ENCODE measurements around the gene NPTN. TPM values are rescaled to one million over a fixed set of nuclear protein-coding genes. Genes with fewer than 3 reads are reported as not detected.
"Not testable (repeated sequence)": the region's sequence is repeated elsewhere in the genome, so short reads cannot be mapped to it uniquely, and the experiment has no call there.

NPTN gene
- total RNA-seq, 1 donor from 2014 or later: 43.3 TPM

DNA sequence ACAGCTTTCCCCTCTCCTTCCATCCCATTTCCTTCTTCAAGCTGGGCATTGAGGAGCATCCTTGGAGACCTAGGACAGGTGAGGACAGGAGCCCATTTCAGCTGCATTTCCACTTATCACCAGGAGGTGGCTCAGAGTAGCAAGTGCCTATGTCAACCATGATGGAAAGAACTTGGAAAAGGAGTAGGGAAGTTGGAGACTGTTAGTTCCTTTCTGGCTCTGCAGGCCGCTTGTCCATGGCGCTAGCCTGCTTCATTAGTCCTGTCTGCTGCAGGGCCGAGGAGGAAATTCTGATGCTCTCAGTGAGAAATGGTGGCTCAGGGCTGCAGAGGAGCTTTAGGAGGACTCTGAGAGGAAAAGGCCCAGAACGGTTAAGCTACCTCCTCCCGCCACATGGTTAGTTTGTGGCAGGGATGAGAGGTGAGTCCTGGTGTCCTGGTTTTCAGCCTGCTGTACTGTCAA, 44.0 kb upstream of the NPTN start:
- Histone ChIP-seq H3K4me1 (ENCODE audit: control insufficient read depth in 3 of 3, insufficient read depth in 3 of 3, low read length in 3 of 3) (peaks cover 0 to 5% (median 4%) of the 10 kb centered on the region in 3 donors), H3K36me3 (ENCODE audit: control insufficient read depth in 3 of 3, insufficient read depth in 3 of 3, low read length in 3 of 3) (no peaks in the 10 kb centered on the region), H3K9me3 (ENCODE audit: control insufficient read depth in 3 of 3, low read length in 3 of 3) (no peaks in the 10 kb centered on the region), H3K4me3 (ENCODE audit: low read length in 3 of 3) (no peak overlapping the region), H3K27ac (ENCODE audit: low read depth, low read length) (no peak overlapping the region), H3K27me3 (ENCODE audit: control insufficient read depth in 3 of 3, insufficient read depth in 3 of 3, low read length in 3 of 3) (peaks cover 0 to 1% (median under 1%) of the 10 kb centered on the region in 3 donors), H3K9ac (ENCODE audit: low read depth in 1 of 3, low read length in 3 of 3) (no peak overlapping the region)

GRCh38 chr15:73674587-73674986, 41.4 kb upstream of the NPTN start:
- Histone ChIP-seq H3K9me3 (ENCODE audit: control insufficient read depth in 3 of 3, low read length in 3 of 3) (no peaks in the 10 kb centered on the region), H3K9ac (ENCODE audit: low read depth in 1 of 3, low read length in 3 of 3) (no peak overlapping the region), H3K27ac (ENCODE audit: low read depth, low read length) (no peak overlapping the region), H3K27me3 (ENCODE audit: control insufficient read depth in 3 of 3, insufficient read depth in 3 of 3, low read length in 3 of 3) (peaks cover 6 to 12% (median 9%) of the 10 kb centered on the region in 3 donors), H3K36me3 (ENCODE audit: control insufficient read depth in 3 of 3, insufficient read depth in 3 of 3, low read length in 3 of 3) (no peaks in the 10 kb centered on the region), H3K4me3 (ENCODE audit: low read length in 3 of 3) (no peak overlapping the region), H3K4me1 (ENCODE audit: control insufficient read depth in 3 of 3, insufficient read depth in 3 of 3, low read length in 3 of 3) (peaks cover 0 to 5% (median 4%) of the 10 kb centered on the region in 3 donors)

GRCh38 chr15:73660455-73660854, 27.3 kb upstream of the NPTN start:
- H3K36me3 ChIP-seq (ENCODE audit: control insufficient read depth in 3 of 3, insufficient read depth in 3 of 3, low read length in 3 of 3): no peaks in the 10 kb centered on the region
- H3K4me3 ChIP-seq (ENCODE audit: low read length in 3 of 3): no peak overlapping the region
- H3K27ac ChIP-seq (ENCODE audit: low read depth, low read length): no peak overlapping the region
- no peaks in the 10 kb centered on the region for H3K4me1 ChIP-seq (ENCODE audit: control insufficient read depth in 3 of 3, insufficient read depth in 3 of 3, low read length in 3 of 3)
- H3K9me3 ChIP-seq (ENCODE audit: control insufficient read depth in 3 of 3, low read length in 3 of 3): no peaks in the 10 kb centered on the region
- H3K9ac ChIP-seq (ENCODE audit: low read depth in 1 of 3, low read length in 3 of 3): no peak overlapping the region
- H3K27me3 ChIP-seq (ENCODE audit: control insufficient read depth in 3 of 3, insufficient read depth in 3 of 3, low read length in 3 of 3): no peaks in the 10 kb centered on the region

DNA sequence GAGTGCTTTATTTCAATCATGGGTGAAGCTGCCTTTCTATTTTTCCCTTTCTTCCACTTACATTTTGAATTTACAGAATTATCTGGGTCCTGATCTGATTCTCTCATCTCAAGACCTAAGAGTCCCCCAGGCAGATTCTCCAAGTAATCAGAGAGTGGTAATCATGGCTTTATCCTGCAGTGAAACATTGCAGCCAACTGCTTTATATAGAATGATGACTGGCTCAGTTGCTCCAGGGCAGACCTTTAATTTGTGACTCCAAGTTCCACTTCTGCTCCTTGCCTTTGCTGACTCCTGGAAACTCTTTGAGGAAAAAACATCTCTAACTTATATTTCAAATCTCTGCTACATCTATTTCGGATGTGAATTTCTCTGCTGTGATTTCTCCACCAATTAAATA, 25.5 kb upstream of the NPTN start:
- Histone ChIP-seq H3K4me1 (ENCODE audit: control insufficient read depth in 3 of 3, insufficient read depth in 3 of 3, low read length in 3 of 3) (no peaks in the 10 kb centered on the region), H3K4me3 (ENCODE audit: low read length in 3 of 3) (no peak overlapping the region), H3K9ac (ENCODE audit: low read depth in 1 of 3, low read length in 3 of 3) (no peak overlapping the region), H3K9me3 (ENCODE audit: control insufficient read depth in 3 of 3, low read length in 3 of 3) (no peaks in the 10 kb centered on the region), H3K36me3 (ENCODE audit: control insufficient read depth in 3 of 3, insufficient read depth in 3 of 3, low read length in 3 of 3) (no peaks in the 10 kb centered on the region), H3K27me3 (ENCODE audit: control insufficient read depth in 3 of 3, insufficient read depth in 3 of 3, low read length in 3 of 3) (no peaks in the 10 kb centered on the region), H3K27ac (ENCODE audit: low read depth, low read length) (no peak overlapping the region)

DNA sequence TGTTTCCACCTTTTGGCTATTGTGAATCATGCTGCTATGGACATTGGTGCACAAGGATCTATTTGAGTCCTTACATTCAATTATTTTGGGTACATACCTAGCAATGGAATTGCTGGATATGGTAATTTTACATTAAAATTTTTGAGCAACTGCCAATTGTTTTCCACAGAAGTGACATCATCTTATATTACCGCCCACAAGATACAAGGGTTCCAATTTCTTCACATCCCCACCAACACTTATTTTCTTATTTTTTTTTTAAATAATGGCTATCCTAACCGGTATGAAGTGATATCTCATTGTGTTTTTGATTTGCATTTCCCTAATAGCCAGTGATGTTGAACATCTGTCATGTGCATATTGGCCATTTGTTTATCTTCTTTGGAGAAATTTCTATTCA, 22.5 kb upstream of the NPTN start:
- no peaks in the 10 kb centered on the region for H3K4me1 ChIP-seq (ENCODE audit: control insufficient read depth in 3 of 3, insufficient read depth in 3 of 3, low read length in 3 of 3)
- no peak overlapping the region for H3K9ac ChIP-seq (ENCODE audit: low read depth in 1 of 3, low read length in 3 of 3)
- H3K4me3 ChIP-seq (ENCODE audit: low read length in 3 of 3): no peak overlapping the region
- no peaks in the 10 kb centered on the region for H3K27me3 ChIP-seq (ENCODE audit: control insufficient read depth in 3 of 3, insufficient read depth in 3 of 3, low read length in 3 of 3)
- no peak overlapping the region for H3K27ac ChIP-seq (ENCODE audit: low read depth, low read length)
- H3K36me3 ChIP-seq (ENCODE audit: control insufficient read depth in 3 of 3, insufficient read depth in 3 of 3, low read length in 3 of 3): no peaks in the 10 kb centered on the region
- no peaks in the 10 kb centered on the region for H3K9me3 ChIP-seq (ENCODE audit: control insufficient read depth in 3 of 3, low read length in 3 of 3)

GRCh38 chr15:73654659-73655058, 21.5 kb upstream of the NPTN start:
- no peaks in the 10 kb centered on the region for H3K36me3 ChIP-seq (ENCODE audit: control insufficient read depth in 3 of 3, insufficient read depth in 3 of 3, low read length in 3 of 3)
- no peaks in the 10 kb centered on the region for H3K9me3 ChIP-seq (ENCODE audit: control insufficient read depth in 3 of 3, low read length in 3 of 3)
- H3K4me3 ChIP-seq (ENCODE audit: low read length in 3 of 3): no peak overlapping the region
- no peaks in the 10 kb centered on the region for H3K27me3 ChIP-seq (ENCODE audit: control insufficient read depth in 3 of 3, insufficient read depth in 3 of 3, low read length in 3 of 3)
- no peaks in the 10 kb centered on the region for H3K4me1 ChIP-seq (ENCODE audit: control insufficient read depth in 3 of 3, insufficient read depth in 3 of 3, low read length in 3 of 3)
- H3K9ac ChIP-seq (ENCODE audit: low read depth in 1 of 3, low read length in 3 of 3): no peak overlapping the region
- no peak overlapping the region for H3K27ac ChIP-seq (ENCODE audit: low read depth, low read length)

- no peaks in the 10 kb centered on the region for H3K4me1 ChIP-seq (ENCODE audit: control insufficient read depth in 3 of 3, insufficient read depth in 3 of 3, low read length in 3 of 3)
- no peak overlapping the region for H3K27ac ChIP-seq (ENCODE audit: low read depth, low read length)
- no peaks in the 10 kb centered on the region for H3K27me3 ChIP-seq (ENCODE audit: control insufficient read depth in 3 of 3, insufficient read depth in 3 of 3, low read length in 3 of 3)
- H3K4me3 ChIP-seq (ENCODE audit: low read length in 3 of 3): no peak overlapping the region
- H3K9me3 ChIP-seq (ENCODE audit: control insufficient read depth in 3 of 3, low read length in 3 of 3): no peaks in the 10 kb centered on the region
- H3K36me3 ChIP-seq (ENCODE audit: control insufficient read depth in 3 of 3, insufficient read depth in 3 of 3, low read length in 3 of 3): no peaks in the 10 kb centered on the region
- H3K9ac ChIP-seq (ENCODE audit: low read depth in 1 of 3, low read length in 3 of 3): no peak overlapping the region
Observed at GRCh38 chr15:73650416-73651126, 17.4 kb upstream of the NPTN start.

DNA sequence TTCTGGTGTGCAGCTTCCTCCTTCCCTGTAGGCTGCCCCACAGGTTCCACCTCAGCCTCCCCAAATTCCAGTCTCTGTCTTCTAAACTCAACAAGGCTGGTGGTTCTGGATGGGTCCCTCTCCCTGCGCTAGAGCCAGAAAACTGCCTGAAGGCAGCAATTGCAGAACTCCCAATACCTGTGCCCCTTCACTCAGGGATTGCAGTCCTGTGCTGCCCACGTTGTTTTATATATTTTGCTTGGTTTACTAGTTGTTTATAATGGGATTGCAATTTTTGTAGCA, 14.8 kb upstream of the NPTN start:
- Histone ChIP-seq H3K36me3 (ENCODE audit: control insufficient read depth in 3 of 3, insufficient read depth in 3 of 3, low read length in 3 of 3) (no peaks in the 10 kb centered on the region), H3K27me3 (ENCODE audit: control insufficient read depth in 3 of 3, insufficient read depth in 3 of 3, low read length in 3 of 3) (no peaks in the 10 kb centered on the region), H3K4me1 (ENCODE audit: control insufficient read depth in 3 of 3, insufficient read depth in 3 of 3, low read length in 3 of 3) (no peaks in the 10 kb centered on the region), H3K9ac (ENCODE audit: low read depth in 1 of 3, low read length in 3 of 3) (no peak overlapping the region), H3K27ac (ENCODE audit: low read depth, low read length) (no peak overlapping the region), H3K9me3 (ENCODE audit: control insufficient read depth in 3 of 3, low read length in 3 of 3) (no peaks in the 10 kb centered on the region), H3K4me3 (ENCODE audit: low read length in 3 of 3) (no peak overlapping the region)

DNA sequence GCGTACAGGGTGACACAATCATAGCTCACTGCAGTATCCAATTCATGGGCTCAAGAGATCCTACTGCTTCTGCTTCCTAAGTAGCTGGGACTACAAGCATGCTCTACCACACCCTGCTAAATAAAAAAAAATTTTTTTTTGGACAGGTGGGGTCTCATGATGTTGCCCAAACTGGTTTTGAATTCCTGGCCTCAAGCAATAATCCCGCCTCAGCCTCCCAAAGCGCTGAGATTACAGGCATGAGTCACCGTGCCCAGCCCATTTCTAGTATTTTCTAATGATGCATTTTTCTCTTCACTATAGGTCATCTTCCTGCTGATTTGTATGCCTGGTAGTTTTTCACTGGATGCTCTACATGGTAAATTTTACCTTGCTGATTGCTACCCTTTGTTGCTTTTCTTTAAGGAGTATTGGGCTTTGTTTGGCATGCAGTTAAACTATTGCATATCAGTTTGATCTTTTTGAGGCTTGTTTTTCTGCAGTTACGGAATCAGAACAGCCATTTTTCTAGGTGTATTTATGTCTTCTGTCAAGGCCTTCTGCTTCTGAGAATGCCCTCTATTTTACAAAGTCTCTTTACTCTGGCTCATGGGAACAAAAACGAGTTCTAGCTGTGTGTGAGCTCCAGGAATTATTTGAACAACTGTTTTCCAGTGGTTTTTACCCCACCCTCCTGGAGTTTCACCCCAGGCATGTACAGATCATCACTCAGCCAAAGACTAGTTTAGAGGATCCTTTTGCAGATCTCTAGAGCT, 14.2 kb upstream of the NPTN start:
- no peaks in the 10 kb centered on the region for H3K36me3 ChIP-seq (ENCODE audit: control insufficient read depth in 3 of 3, insufficient read depth in 3 of 3, low read length in 3 of 3)

GRCh38 chr15:73639464-73639863, 6.3 kb upstream of the NPTN start:
- not testable (repeated sequence) for H3K9ac ChIP-seq (ENCODE audit: low read depth in 1 of 3, low read length in 3 of 3); H3K4me3 ChIP-seq (ENCODE audit: low read length in 3 of 3); H3K4me1 ChIP-seq (ENCODE audit: control insufficient read depth in 3 of 3, insufficient read depth in 3 of 3, low read length in 3 of 3); H3K36me3 ChIP-seq (ENCODE audit: control insufficient read depth in 3 of 3, insufficient read depth in 3 of 3, low read length in 3 of 3); H3K9me3 ChIP-seq (ENCODE audit: control insufficient read depth in 3 of 3, low read length in 3 of 3); H3K27ac ChIP-seq (ENCODE audit: low read depth, low read length)
- H3K27me3 ChIP-seq (ENCODE audit: control insufficient read depth in 3 of 3, insufficient read depth in 3 of 3, low read length in 3 of 3): peaks cover 0 to 11% (median 3%) of the 10 kb centered on the region in 3 donors

More for the DNA sequence above, 14.2 kb upstream of the NPTN start:
- Histone ChIP-seq H3K4me1 (ENCODE audit: control insufficient read depth in 3 of 3, insufficient read depth in 3 of 3, low read length in 3 of 3) (no peaks in the 10 kb centered on the region), H3K27me3 (ENCODE audit: control insufficient read depth in 3 of 3, insufficient read depth in 3 of 3, low read length in 3 of 3) (no peaks in the 10 kb centered on the region), H3K9me3 (ENCODE audit: control insufficient read depth in 3 of 3, low read length in 3 of 3) (no peaks in the 10 kb centered on the region), H3K9ac (ENCODE audit: low read depth in 1 of 3, low read length in 3 of 3) (no peak overlapping the region), H3K27ac (ENCODE audit: low read depth, low read length) (no peak overlapping the region), H3K4me3 (ENCODE audit: low read length in 3 of 3) (no peak overlapping the region)

All from skeletal muscle tissue (tissue), 4 donors.